NCI-H345 treated with DMSO at 0.1 percent for 48 hours (cell line): Measurements from ENCODE around the gene HOXB9.
A peak's percentile ranks its signal among the peaks of the same experiment; 100 is the strongest.

Source experiments
- DNase-seq: peaks from one replicate; lab custom pipeline; 2025; ENCODE audit not compliant: unreplicated experiment; lab: John Stamatoyannopoulos, UW

The HOXB9 gene

DNA sequence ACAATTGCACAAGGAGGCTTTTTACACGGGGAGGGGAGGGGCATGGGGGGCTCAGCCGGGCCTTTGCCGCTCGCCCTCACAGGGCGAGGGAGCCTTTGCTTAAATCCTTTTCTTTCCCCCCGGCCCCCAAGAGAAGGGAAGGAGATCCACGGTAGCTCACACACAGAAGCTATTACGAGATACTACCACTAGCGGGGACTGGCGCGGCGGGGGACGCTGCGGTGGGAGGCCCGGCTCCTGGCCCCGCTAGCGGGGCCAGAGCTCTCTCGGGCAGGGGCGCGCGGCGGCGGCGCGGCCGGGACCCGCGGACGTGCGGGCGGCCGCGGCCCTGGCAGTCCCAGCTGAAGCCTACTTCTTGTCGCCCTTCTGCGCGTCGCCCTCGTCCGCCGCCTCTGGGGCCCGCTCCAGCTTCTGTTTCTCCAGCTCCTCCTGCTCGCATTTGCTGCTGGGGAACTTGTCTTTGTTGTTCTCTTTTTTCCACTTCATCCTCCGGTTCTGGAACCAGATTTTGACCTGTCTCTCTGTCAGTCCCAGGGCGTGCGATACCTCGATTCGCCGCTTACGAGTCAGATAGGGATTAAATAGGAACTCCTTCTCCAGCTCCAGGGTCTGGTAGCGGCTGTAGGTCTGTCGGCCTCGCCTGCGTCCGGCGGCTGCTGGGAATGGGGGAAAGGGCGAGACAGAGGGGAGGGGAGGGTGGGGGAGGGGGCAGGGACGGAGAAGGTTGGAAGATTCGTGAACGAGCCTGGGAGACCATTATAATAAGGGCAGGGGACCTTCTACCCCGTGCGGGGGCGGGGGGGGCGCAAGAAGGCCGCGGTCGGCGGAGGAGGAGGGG is 13.1 kb downstream of the HOXB9 start:
- DNase-seq = peak; percentile 33

DNA sequence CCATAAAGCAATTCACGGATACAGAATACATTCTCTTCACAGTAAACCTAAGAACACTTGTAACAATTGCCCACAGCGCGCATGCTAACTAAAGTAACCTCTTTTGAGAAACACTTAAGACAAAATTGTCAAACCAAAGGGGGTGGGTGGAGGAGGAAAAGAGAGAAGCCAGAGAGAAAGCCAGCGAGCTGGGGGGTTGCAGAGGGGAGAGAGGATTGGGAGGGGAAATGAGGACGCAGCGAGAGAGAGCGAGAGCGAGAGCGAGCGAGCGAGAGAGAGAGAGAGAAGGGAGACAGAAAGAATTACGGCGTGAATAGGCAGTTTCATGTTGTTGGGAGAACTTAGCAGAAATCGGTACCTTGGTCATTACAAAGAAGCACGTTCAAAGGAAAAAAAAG is 13.7 kb downstream of the HOXB9 start:
- no peak for DNase-seq

DNA sequence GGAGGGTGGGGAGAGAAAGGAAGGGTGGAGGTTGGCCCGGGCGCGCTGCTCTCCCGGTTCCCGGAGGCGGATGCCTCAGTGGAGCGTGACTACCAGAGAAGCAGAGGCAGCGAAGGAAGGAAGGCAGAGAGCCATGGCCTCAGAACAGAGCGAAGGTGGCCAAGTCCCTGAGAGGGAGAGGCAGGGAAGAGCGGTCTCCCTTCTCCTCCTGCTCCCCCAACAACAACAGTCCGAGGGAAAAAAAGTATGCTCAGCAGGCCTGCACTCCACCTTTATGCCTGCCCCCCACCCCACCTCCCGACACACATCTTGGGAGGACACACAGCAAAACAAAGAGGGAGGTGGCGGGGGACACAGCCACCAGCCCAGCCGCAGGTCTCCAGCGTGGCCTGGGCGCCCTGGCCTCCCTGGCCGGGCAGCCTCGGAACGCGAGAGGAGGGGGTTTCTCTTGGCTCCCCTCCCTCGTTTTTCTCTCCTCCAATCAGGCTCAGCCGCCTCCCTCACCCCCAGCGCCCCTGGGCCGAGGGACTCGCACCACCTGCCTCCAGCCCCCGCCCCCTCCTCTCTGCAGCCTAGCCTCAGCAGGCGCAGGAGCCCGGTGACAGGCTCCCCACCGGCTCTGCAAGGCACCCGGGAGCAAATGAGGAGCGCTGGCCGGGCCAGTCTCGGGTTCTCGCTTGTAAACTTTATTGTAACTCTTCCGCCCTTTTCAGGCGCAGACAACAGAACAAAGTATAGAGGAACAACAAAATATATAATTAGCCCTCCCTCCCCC is 14.3 kb downstream of the HOXB9 start:
- DNase-seq = peak; percentile 87

DNA sequence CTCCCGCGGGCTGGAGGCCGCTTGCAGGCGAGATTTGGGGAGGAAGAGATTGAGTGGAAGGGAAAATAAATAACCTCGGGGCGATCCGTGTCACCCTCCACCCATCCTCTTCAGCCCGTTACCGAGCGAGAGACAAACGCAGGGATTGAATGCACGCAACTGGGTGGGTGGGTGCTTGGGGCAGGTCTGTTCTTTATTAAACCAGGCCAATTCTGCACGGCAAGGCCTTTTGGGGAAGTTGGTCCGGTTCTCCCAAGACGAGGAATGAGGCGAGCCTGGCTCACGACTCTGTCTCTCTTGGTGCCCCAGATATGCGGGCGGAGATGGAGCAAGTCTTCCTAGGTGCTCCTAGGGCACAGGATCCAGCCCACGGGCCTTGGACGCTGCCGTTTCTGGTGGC is 14.9 kb downstream of the HOXB9 start:
- no peak for DNase-seq

DNA sequence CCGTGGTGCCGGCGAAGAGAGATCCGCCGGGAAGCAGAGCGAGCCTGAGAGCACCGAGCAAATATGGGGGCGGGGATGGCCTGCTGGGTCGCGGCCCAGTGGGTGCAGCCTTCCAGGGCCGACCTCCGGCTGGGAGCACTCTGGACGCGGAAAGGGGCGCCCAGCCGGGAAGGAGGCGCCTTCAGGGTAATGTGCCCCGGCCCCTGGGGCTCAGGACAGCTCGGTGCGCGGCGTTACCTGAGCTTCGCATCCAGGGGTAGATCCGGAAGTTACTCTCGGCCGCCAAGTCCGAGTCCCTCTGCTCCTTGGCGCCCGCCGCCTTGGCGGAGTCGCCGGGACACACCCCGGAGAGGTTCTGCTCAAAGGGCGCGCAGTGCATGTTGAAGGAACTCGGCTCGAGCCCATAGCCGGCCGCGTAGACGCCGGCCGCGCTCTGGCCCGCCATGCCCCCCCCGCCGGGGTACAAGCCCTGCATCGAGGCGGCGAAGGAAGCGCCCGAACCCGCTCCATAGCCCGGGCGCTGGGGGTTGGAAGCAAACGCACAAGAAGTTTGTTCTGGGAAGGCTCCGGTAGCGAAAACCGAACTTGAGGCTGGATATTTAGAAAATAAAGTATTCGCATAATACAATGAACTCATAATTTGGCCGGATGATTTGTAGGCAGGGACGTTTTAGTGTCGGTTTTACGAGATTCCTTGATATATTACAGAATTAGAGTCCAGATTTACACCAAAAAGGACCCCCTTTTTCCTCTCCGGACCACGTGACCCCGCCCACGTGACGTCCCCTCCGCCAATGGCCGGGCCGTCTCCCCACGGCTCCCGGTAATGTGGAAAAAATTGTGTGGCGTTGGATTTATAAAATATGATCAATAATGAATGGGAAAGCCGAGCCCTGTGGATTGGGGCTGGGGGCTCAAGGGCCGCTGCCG is 15.6 kb downstream of the HOXB9 start, which contains the start of gene HOXB7:
Gene HOXB7, minus strand, starts transcription at position 736 of the 930 bp plus-strand sequence. Its CDS starts 99 bp downstream, at position 637.
- peak; percentile 58 for DNase-seq

DNA sequence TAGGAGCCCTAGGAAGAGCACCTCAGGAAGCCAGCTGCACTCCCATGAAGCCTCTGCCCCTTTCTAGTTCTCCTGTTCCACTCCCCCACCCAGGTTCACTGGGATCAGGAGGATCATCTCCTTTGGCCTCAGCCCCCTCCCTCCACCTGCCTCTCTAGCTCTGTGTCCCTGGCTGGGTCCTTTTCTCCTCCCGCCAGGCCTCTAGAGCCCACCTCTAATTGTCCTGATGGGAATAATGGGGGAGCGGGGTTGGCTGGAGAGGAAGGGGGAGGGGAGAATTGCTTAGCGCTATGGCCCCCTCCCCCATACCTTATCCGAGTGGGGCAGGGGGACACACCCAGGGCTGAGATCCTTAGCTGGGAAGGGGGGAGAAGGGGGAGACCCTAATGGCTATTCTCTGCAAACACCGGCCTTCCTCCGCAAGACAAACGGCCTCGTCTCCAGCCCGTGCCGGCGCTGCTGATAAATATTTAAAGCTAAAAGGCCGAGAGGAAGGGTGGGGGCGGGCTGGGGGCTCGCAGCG is 16.3 kb downstream of the HOXB9 start:
- peak; percentile 13 for DNase-seq

DNA sequence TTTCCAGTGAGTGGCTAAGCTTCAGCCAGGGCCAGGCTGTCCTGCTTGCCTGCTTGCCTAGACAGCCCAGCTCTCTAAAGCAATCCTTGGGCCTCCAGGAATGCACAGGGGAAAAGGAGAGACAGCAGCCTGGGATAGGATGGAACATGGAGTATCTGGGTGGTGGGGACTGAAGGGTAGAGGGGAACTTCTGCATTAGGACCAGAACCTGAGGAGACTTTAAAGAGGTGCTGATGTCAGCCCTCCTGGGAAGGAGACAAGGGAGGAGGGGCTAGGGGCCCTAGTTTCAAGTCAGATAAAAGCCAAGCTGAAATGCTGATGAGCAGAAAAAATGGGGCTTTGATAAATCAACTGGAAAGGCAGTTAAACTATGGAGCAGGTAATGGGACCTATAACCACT is 17.1 kb downstream of the HOXB9 start:
- DNase-seq = no peak

DNA sequence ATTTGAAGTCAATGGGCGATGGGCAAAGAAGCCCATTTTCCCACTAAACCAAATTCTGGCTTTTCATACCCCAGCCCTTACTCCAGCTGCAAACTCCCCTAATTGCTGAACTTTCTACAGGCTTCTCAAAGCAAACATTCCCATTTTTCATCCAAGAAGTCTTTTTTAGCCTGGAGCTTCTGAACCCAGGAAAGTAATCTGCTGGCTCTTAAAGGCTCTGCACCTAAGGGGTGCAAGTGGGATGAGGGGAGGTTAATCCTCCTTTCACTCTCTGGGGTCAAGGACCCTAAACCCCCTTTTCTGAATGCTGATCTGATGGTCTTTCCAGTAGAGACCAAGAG is 17.7 kb downstream of the HOXB9 start:
- no peak for DNase-seq

DNA sequence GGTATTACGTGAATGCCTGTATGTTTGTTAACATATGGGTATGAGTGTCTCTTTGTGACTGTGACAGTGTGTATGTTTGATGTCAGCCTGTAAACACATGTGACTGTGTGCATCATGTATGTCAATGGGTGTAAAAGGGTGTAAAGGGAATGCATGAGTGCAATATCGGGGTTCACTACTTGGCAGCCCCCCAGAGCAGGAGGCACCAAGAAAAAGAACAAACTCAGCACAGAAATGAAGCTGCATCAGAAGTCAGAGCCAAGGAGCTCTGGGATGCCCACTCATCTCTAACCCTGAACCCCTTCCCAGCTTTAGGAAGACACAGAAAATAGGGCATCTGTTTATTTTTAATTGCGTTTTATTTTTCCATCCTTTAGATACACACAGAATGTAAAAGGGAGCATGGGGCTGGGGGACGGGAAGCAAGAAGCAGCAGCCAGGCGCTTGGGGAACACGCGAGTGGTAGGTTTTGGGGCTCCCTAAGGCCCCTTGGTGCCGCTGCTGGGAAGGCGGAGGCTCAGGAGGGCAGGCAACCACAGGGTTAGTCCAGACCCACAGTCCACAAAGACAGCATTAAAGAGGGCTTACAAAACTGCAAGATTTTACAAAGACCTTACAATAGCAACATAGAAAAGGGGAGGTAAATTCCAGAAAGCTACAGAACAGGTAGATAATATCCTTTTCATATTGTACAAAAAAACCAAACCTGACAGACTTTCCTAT is 19.1 kb downstream of the HOXB9 start:
- no peak for DNase-seq

DNA sequence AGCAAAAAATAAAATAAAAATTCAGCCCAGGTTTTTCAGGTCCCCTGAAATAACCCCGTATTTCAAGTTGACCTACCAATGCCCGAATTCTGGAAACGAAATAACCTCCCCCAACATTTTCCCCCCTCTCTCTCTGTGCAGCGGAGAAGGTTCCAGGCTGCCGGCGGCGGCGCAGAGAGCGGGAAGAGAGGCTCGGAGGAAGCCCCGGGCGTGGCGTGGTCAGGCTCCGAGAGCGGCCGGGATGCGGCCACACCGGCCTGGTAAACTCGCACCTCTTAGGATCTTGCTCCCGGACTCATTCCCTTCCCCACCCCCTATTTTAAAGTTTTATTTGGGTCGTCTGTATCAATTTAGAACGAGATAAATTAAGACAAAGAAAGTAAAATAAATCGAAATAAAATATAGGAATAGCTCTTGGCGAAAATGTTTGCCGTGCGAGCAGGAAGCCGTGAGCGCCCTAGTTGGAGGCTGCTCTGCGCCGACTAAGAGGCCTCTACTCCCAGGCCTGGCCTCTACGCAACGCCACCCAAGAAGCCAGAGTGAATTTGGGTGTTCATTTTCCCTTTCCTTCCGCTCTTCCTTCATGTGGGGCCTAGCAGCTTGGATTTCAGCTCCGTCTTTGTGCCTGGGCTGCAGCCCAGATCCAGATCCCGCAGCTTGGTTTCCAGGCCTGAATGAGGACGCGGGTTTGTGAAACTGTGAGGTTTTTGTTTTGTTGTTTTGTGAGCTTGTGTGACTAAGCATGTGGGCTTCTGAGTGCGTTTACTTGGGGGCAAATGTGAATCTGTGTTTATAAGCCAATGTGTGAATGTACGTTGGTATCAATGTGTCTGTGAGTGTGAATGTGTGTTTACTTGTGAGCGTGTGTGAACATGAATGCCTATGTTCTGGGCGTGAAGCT is 19.9 kb downstream of the HOXB9 start:
- DNase-seq = no peak

DNA sequence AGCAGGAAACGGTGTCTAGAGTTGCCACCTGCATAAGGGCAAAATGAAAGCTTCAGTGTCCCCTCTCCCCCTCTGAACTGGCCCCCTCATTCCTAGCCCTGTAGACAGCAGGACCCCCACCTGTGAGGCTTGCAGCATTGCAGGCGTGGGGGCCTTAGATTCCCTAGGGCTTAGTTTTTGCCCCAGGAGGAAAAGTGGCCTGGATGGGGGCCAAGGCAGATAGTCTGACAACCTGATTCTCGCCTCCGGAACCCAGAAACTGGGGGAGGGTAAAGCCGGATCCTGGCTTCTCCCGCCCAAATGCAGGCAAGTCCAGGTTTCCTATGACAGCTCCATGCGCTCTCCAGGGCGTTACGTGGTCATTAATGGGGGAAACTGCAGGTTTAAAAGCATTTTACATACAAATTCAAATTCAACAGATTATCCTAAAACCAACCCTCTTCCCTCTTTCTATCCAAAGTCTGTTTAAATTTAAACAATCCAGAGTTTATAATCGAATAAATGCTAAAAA is 20.7 kb downstream of the HOXB9 start:
- no peak for DNase-seq

DNA sequence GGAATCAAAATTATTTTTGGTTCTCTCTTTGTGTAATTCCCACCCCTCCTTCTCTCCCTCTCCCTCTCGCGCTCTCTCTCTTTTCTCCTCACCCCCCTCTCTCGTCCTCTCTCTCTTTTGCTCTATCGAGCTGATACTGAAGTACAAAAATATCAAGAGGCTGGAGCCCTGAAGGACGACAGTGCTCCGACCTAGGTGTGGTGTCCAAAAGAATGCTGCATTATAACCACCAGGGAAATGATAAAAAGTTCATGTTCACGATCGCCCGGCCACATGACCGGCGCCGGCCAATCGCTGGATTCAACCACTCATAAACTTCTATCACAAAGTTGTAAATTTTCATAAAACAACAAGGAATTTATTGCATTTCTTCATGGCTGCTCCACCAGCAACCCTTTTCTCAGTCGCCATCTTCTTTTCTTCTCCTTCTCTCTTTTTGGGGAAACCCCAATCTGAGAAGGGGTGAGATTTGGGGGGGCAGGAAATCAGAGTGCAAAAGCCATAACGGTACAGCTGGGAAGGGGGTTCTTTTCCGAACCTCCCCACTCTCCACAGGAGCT is 21.3 kb downstream of the HOXB9 start, which contains the start of gene HOXB6:
Gene HOXB6, minus strand, starts transcription at position 217 of the 560 bp plus-strand sequence. CDS start 6,836 bp downstream, outside the sequence.
- DNase-seq = no peak

DNA sequence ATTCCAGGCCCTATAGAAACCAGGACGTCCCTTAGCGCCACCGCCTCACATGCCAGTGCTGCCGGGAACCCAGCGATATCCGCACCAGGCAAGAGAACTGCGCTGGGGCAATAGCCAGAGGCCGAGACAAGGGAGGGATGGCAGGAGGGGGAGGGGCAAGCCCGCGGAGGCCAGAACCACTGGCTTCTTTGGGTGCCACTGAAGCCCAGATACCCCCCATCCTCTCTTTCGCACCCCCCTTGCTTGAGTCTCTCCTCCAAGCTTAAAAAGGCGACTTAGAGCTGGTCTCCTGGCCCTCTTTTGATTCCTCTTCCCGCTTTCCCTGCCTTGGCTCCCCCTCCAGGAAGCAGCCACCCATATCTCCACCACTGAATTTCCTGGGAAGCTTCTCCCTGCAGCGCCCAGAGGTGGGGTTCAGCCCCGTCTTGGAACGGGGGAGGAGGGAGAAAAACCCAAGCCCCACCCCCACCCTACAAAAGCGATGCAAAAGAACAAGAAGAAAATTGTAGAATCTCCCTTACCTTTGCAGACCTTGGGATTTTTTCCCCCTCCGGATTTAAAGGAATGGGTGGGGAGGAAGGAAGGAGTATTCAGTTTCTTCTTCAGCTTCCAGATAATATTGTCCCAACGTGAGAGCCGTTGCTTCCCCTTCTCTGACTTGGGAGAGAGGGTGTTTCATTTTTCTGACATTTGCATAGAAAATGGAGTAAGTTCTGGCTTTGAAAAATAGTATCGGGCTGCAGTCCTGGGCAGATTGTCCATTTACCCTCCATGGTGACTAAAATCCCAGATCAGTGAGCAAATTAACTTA is 22.0 kb downstream of the HOXB9 start:
- DNase-seq = no peak

DNA sequence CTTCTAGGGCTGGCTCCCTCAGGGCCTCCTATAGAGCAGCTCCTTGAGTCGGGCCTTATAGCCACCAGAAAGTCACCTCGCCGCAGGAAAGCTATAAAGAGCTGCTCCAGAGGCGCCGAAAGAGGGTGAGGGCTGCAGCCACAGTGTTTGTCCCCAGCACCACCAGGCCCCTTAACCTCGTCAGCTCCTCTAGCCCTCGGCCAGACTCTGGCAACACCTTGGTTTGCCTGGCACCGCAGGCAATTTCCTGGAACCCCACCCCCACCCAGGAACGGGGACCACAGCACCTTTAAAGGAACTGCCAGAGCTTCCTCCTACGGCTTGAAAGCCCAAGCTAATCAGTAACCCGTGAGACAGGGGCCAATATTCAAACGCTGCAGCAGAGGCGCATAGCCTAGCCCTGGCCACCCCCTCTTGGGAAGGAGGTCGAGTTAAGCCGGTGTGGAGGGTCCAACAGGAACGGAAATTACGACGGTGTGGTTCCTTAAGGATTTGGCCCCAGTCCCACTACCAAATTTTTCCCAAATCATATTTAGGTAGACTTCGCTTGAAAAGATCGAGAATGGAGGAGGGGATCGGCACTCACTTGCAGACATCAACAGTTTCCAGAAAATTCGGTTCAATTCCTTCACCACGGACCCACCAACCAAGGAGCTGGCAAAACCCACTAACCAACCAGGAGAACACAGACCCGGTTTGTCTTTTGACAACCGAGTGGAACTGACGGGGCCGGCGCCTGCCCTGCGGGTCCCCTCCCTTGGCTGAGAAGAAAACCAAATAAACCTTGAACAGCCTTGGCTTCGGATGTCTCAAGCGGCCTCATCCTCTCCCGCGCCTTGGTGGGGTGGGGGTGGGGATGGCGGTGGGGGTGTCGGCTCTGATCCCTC is 24.4 kb downstream of the HOXB9 start:
- DNase-seq = no peak

DNA sequence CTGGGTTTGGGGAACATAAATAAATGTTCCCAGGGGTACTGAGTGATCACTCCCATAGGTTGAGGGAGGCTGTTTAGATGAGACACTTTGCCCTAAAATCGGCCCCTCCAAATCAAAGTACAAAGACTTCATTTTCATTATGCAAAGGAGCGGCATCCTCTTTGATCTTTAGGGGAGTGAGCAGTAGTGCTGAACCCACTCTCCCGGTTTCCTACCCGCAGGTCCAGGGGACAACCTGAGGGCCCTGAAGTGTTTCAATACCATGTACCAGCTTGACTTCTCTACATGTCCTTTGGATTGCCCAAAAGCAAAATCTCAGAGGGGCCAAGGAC is 25.0 kb downstream of the HOXB9 start:
- DNase-seq = no peak

DNA sequence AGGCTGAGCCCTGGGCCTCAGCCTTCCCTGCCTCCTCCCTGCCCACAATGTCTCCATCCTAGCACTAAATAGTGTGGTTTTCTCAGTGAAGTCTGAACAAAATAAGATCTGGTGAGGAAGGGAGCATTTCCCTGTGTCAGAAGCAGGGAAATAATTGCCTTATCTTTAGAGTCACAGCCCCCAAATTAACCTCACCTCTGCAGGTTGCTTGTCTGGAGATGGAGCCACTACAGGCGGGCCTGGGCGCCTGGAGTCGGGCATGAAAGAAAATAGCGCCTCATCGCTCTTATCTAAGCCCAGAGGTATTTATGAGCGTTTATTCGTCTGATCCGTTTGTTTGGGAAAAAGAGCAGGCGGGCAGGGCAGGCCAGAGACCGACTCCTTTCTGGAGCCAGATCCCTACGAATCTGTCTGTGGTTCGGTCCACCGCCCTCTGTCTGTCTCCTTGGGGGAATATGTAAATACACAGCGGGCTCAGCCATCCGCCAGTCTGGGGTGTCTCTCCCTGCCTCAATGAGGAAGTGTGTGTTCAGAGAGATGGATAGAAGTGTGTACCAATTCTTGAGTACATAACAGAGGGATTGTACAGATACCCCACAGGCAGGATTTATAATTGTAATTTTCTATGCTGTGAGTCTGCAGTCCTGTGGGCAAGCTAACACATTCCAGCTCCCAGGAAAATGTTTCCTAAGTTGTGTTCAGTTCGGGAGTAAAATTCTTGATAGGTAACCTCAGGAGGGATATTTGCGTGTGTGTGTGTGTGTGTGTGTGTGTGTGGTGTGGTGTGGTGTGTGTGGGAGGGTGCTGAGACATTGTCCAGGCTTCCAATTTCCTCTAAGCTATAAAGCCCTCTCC is 25.7 kb downstream of the HOXB9 start:
- no peak for DNase-seq
